Aortic smooth muscle cell (primary cell): ENCODE data around the gene TXNDC15. TPM values are rescaled to one million over a fixed set of nuclear protein-coding genes. Genes with fewer than 3 reads are reported as not detected.

Experiments
- total RNA-seq: library from RNA; depleted of rRNA; stranded (reverse); fragments of >200 nt; gene quantifications from 2 replicates; pipeline ENCODE4 v1.2.3, GENCODE V29; 2014

The TXNDC15 gene, protein sequence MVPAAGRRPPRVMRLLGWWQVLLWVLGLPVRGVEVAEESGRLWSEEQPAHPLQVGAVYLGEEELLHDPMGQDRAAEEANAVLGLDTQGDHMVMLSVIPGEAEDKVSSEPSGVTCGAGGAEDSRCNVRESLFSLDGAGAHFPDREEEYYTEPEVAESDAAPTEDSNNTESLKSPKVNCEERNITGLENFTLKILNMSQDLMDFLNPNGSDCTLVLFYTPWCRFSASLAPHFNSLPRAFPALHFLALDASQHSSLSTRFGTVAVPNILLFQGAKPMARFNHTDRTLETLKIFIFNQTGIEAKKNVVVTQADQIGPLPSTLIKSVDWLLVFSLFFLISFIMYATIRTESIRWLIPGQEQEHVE
- 136 and 163 TPM in 2 replicates for total RNA-seq

DNA sequence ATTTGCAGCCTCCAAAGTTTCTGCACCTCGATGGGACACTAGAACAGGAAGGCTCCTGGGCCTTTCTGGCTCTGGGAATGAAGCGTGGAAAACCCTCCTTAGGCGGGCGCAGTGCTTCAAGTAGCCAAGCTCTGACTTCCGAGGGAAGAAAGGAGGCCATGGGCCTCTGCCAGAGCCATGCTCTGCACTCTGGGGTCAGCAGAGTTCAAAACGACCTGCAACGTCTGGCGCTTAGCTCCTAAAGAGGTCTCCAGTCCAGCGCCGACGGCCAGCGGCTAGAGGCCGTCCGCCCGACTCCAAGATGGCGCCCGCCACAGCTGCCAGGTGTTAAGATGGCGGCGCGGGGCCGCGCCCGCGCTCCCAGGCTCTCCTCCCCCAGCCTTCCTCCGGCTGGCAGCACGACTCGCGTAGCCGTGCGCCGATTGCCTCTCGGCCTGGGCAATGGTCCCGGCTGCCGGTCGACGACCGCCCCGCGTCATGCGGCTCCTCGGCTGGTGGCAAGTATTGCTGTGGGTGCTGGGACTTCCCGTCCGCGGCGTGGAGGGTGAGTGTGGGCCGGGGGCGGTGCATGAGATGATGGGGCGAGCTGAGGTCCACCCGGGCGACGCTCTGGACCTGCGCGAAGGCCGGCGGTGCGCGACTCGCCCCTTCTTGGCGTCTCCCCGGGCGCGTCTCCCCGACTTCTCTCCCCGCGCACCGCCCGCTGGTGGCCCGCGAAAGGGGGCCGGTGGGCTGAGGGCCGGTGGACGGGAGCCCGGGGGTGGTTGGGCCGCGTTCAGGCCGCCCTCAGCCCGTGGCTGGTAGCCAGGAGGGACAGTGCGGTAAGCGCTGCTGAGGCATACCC is at the start of gene TXNDC15:
Gene TXNDC15 (plus strand): TSS at position 385 of the 844 bp plus-strand sequence. CDS start 57 bp downstream, at position 442.

DNA sequence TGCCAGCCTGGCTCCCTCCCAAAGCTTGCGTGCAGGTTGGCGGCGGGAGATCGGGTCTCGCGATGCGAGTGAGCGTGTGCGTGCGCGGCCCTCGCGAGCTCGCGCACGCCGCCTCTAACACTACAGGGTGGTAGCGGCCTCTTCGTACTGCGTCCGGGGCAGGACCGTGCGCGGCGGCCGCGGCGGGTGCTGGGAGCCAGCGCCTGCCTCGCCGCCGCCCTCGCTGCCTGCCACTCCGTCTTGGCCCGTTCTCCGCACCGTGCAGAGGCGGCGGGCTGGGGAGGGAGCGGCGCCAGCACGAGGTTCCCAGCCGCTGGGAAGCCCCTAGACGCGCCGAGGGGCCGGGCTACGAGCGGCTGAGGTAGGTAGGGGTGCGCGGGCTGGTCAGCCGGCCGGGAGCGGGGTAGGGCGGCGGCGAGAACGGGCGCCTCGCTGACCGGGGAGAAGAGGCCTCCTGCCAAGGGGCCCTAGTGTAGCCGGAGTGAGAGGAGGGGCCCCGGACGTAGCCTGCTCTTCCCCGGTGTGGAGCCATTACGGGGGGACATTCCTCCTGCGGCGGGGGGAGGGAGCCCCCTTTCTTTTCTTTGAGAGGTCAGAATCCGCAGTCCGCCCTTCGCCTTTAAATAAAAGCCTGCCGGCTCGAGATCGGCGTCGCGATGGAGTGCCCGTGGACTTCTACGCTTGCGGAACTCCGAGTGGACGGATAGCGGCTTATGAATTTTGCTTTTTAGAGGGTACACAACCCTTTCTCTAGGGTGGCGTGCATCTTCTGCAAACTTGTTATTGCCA is 28.1 kb upstream of the TXNDC15 start, which contains the start of gene C5orf24:
Gene C5orf24 (plus strand): TSS at position 117 of the 789 bp plus-strand sequence. CDS start 8,933 bp downstream, outside the sequence.

DNA sequence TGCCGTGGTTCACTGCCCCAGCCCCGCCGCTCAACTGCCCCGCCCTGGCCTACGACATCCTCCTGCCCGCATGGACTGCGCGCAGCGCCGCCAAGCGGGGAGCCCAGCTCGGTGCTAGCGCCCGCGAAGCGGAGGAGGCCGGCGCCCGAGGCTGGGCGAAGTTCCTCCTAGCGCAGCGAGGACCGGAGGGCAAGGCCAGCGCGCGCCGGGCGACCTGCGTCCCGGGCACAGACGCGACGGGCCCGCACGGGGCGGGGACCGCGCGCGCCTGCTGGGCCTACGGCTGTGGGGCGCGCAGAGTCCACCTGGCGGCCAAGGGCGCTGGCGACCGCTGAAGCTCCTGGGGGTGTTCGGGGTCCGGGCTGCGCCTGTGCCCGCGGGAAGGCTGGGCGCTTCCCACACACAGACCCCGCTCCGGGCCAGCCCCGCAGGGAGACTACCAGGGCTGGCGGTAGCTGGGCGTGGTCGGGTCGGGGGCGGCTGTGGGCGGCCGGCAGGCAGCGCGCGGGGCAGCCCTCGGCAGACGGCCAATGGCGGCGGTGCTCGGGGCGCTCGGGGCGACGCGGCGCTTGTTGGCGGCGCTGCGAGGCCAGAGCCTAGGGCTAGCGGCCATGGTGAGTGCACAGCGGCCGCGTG is 30.6 kb downstream of the TXNDC15 start, which contains the start of gene PCBD2:
Gene PCBD2 (plus strand): TSS at position 522 of the 636 bp plus-strand sequence. CDS start 9 bp downstream, at position 531.

Other genes with a start within 250 kb of the TXNDC15 start
- gene SAR1B, start 241.5 kb upstream of the TXNDC15 start, total RNA-seq: 136 and 152 TPM in 2 replicates
- 18.0 and 23.3 TPM in 2 replicates for gene SEC24A, start 225.6 kb upstream of the TXNDC15 start, total RNA-seq
- gene CAMLG, start 135.8 kb upstream of the TXNDC15 start, total RNA-seq: 31.2 and 35.9 TPM in 2 replicates
- gene DDX46, start 115.6 kb upstream of the TXNDC15 start, total RNA-seq: 20.1 and 21.3 TPM in 2 replicates
- gene C5orf24, start 28.4 kb upstream of the TXNDC15 start, total RNA-seq: 40.8 and 47.3 TPM in 2 replicates
- 5.9 and 6.1 TPM in 2 replicates for gene PCBD2, start 30.8 kb downstream of the TXNDC15 start, total RNA-seq
- gene CATSPER3, start 93.5 kb downstream of the TXNDC15 start, total RNA-seq: 0.13 and 0.25 TPM in 2 replicates
- gene PITX1, start 159.9 kb downstream of the TXNDC15 start, total RNA-seq: 0.13 and 0.44 TPM in 2 replicates